Measurements from ENCODE around the gene TCF7L2. TPM values are rescaled to one million over a fixed set of nuclear protein-coding genes. Genes with fewer than 3 reads are reported as not detected.
A peak's percentile ranks its signal among the peaks of the same experiment; 100 is the strongest.

The TCF7L2 gene
- total and polyA plus RNA-seq, 9 of the 15 experiments (the other 6 are each of a cell fraction or from before 2014, with no cell fraction given): 0.32 to 2.8 (median 0.92) TPM

- DNase-seq (ENCODE audit: extremely low read depth in 1 of 4, low spot score in 3 of 4) (peak in 3 of 4 experiments; percentile 6 to 23 (median 20)), ATAC-seq (peak; percentile 82), FAIRE-seq (no peak)
- Histone ChIP-seq H3K9me3 (replicated peaks; ENCODE audit: control insufficient read depth, insufficient read depth, low read depth, low read length) (no peaks in the 10 kb centered on the region), H3K27me3 (ENCODE audit: control insufficient read depth in 2 of 2, insufficient read depth in 2 of 2, low read length in 2 of 2) (peaks cover 15 to 18% of the 10 kb centered on the region in 2 experiments; a peak in 4 of 5 replicates), H3K4me2 (ENCODE audit: insufficient read depth, low read length) (no peak overlapping the region), H3K79me2 (ENCODE audit: control insufficient read depth, insufficient read depth, low read length) (no peaks in the 10 kb centered on the region), H3K36me3 (ENCODE audit: control insufficient read depth, insufficient read depth, low read length) (no peaks in the 10 kb centered on the region), H3K9me1 (ENCODE audit: control insufficient read depth, insufficient read depth, low read length) (no peaks in the 10 kb centered on the region), H2AFZ (ENCODE audit: low read depth, low read length) (no peak overlapping the region), H3K27ac (ENCODE audit: extremely low read depth, low read depth, low read length) (no peak overlapping the region), H4K20me1 (replicated peaks; ENCODE audit: control insufficient read depth, insufficient read depth, low read length) (no peaks in the 10 kb centered on the region), H3K4me1 (replicated peaks in 1 of 2; ENCODE audit: control insufficient read depth in 2 of 2, insufficient read depth in 2 of 2, low read length in 2 of 2) (peaks cover 0 to 5% of the 10 kb centered on the region in 2 experiments; a peak in 1 of 5 replicates), H3K9ac (ENCODE audit: insufficient read depth in 1 of 2, low read depth in 2 of 2, low read length in 2 of 2) (no peak overlapping the region), H3K4me3 (no peak overlapping the region)
- intact Hi-C loops (cut with micrococcal nuclease) (no loop called here), in situ Hi-C loops (cut with MboI) (no loop called here)
- CTCF ChIA-PET (ENCODE audit: low intra/inter-chr PET ratio): interaction anchor here (0.6 kb wide), 1 partner anchor 595 kb away, joined by 3 read pairs; no protein-coding TSS in a partner anchor
- no TSS peak for BruUV-seq (replicated peaks)
- POLR2A ChIA-PET: no interaction called here
- 12% methylated on average over 13 of the region's 53 CpGs for WGBS (ENCODE audit: insufficient coverage, low coverage, missing lambda C conversion rate)
- no peak for TF ChIP-seq EZH2 (IDR thresholded peaks at IDR 0.05; ENCODE audit: borderline replicate concordance, low read depth, low read length)
- TF ChIP-seq RFX5 (IDR thresholded peaks at IDR 0.05; ENCODE audit: low read depth, low read length): no peak
- TF ChIP-seq ZNF785 (CRISPR knock-in tag; IDR thresholded peaks at IDR 0.05): no peak
- peak in 1 of 2 experiments; percentile 54; a peak in 3 of 4 replicates for TF ChIP-seq RAD21 (CRISPR knock-in tag; conservative IDR thresholded peaks at IDR 0.05 in 1 of 2, IDR thresholded peaks at IDR 0.05 in 1 of 2)
- no peak for TF ChIP-seq HLTF (IDR thresholded peaks at IDR 0.05)
- no peak for TF ChIP-seq PTTG1 (tag; IDR thresholded peaks at IDR 0.05; ENCODE audit: low read depth)
- no peak for TF ChIP-seq ZFP91 (CRISPR knock-in tag; IDR thresholded peaks at IDR 0.05)
- TF ChIP-seq ZNF324 (CRISPR knock-in tag; IDR thresholded peaks at IDR 0.05): no peak
- 0 out of 2 replicates have a peak, but pooled peaks have one; percentile 24 for TF ChIP-seq ZBTB33 (CRISPR knock-in tag; IDR thresholded peaks at IDR 0.05)
- no peak for TF ChIP-seq ZNF274 (IDR thresholded peaks at IDR 0.05; ENCODE audit: borderline replicate concordance, low read depth, low read length)
- TF ChIP-seq SMARCA4 (IDR thresholded peaks at IDR 0.05): no peak
- no peak for TF ChIP-seq XRCC4 (IDR thresholded peaks at IDR 0.05; ENCODE audit: extremely low read depth, insufficient read depth, insufficient read length)
- no peak for TF ChIP-seq TFE3 (CRISPR knock-in tag; IDR thresholded peaks at IDR 0.05)
These were observed 176.5 kb downstream of the TCF7L2 start for GRCh38 chr10:113126229-113127201.
